ENCODE results near the gene ANKZF1. TPM values are rescaled to one million over a fixed set of nuclear protein-coding genes. Genes with fewer than 3 reads are reported as not detected.

The ANKZF1 gene
- total RNA-seq, 1 donor from 2014 or later: 65.9 TPM

DNA sequence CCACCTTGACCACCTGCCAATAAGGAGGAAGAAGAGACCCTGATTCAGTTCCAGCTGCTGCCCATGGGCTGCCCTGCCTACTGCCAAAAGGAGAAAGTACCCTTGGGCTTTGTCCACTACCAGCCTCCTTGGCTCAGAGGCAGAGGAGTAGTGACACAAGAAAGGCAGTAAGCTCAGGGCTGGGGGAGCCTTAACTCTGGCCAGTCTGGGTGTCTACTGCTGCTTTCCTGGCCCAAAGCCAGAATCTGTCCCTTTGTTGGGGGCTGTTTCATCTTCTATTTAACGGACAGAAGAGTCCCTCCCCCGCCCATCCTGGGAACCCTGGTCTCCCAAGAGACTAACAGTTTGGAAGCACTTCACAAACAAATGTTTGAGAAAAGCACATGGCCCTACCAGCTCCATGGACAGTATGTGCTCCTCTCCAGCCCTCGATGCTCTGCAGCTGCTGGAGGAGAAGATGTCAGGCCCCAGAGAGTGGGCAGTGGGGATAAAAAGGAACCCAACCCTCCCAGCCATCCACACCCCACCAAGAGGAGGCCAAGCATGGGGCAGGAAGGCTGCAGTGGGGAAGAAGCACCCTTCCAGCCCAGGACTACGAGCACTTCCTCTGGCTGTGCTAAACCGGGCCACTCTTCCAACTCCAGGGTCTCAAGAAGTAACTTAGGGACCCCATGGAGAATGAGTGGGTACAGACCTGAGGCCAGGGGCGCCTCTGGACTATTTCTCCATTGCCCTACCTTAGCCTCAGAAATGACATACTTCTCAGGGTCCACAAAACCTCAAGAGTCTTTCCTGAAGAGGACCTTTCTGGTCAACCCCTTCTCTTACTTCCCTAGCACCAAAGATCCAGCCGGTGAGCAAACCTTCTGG, 1.3 kb upstream of the ANKZF1 start:
- no peak overlapping the region for H3K27ac Mint-ChIP-seq

DNA sequence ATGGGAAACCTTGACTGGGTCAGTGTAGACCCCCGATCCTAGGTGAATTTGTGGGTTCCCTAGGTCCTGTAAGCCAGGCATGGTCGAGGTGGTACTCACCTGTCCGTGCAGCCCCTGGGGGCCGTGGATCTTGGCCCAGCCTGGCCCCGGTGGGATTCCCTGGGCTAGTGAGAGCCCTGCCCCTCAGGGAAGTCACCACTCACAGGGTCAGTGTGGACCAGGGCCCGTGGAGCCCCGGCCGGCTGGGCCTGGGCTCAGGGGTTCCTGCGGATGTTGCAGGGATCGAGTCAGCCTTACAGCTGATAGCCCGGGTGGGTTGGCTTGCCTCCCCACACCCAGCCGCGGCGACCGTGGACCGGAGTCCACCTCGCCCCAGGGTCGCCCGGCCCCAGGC, 698 bp upstream of the ANKZF1 start:
- Histone ChIP-seq H3F3A (ENCODE audit: low read depth) (peaks cover 11% of the 10 kb centered on the region), H2AFZ (replicated peaks) (peak overlapping the region; percentile 90), H3K9ac (peak overlapping the region; percentile 61), H3K9me3 (ENCODE audit: low read depth) (no peaks in the 10 kb centered on the region), H3K27me3 (no peaks in the 10 kb centered on the region), H4K20me1 (ENCODE audit: low read depth) (peaks cover 4% of the 10 kb centered on the region), H3K4me3 (peak overlapping the region; percentile 76), H3K79me2 (ENCODE audit: low read depth) (peaks cover 37% of the 10 kb centered on the region), H3K27ac (no peak overlapping the region), H3K36me3 (no peaks in the 10 kb centered on the region), H3K4me2 (peak overlapping the region; percentile 95), H3K4me1 (peaks cover 12% of the 10 kb centered on the region)
- no peak for TF ChIP-seq EZH2phosphoT487 (IDR thresholded peaks at IDR 0.05)
- no peak for TF ChIP-seq EZH2 (IDR thresholded peaks at IDR 0.05)
- no peak for TF ChIP-seq CTCF (IDR thresholded peaks at IDR 0.05)
- Mint-ChIP-seq H3K4me3 (peak overlapping the region; percentile 84), H3K27me3 (ENCODE audit: insufficient read depth, low read depth) (no peaks in the 10 kb centered on the region), H3K4me1 (peaks cover 26% of the 10 kb centered on the region), H3K36me3 (peaks cover 18% of the 10 kb centered on the region), H3K9me3 (no peaks in the 10 kb centered on the region), H3K27ac (no peak overlapping the region)
- DNase-seq (ENCODE audit: low spot score): no peak

More for the DNA sequence above, 1.3 kb upstream of the ANKZF1 start:
- Histone ChIP-seq H3K4me1 (peaks cover 12% of the 10 kb centered on the region), H3K9me3 (ENCODE audit: low read depth) (no peaks in the 10 kb centered on the region), H3K9ac (peak overlapping the region; percentile 61), H3K4me2 (peak overlapping the region; percentile 95), H3F3A (ENCODE audit: low read depth) (peaks cover 11% of the 10 kb centered on the region), H2AFZ (replicated peaks) (no peak overlapping the region), H3K27ac (no peak overlapping the region), H3K4me3 (peak overlapping the region; percentile 76), H3K27me3 (no peaks in the 10 kb centered on the region), H3K36me3 (no peaks in the 10 kb centered on the region), H4K20me1 (ENCODE audit: low read depth) (peaks cover 4% of the 10 kb centered on the region), H3K79me2 (ENCODE audit: low read depth) (peaks cover 37% of the 10 kb centered on the region)
- no peaks in the 10 kb centered on the region for H3K9me3 Mint-ChIP-seq
- H3K27me3 Mint-ChIP-seq (ENCODE audit: insufficient read depth, low read depth): peaks cover 3% of the 10 kb centered on the region
- H3K36me3 Mint-ChIP-seq: peaks cover 15% of the 10 kb centered on the region
- H3K4me3 Mint-ChIP-seq: peak overlapping the region; percentile 84
- H3K4me1 Mint-ChIP-seq: peaks cover 26% of the 10 kb centered on the region
- no peak for DNase-seq (ENCODE audit: low spot score)
- no peak for TF ChIP-seq CTCF (IDR thresholded peaks at IDR 0.05)
- no peak for TF ChIP-seq EZH2 (IDR thresholded peaks at IDR 0.05)
- TF ChIP-seq EZH2phosphoT487 (IDR thresholded peaks at IDR 0.05): no peak

DNA sequence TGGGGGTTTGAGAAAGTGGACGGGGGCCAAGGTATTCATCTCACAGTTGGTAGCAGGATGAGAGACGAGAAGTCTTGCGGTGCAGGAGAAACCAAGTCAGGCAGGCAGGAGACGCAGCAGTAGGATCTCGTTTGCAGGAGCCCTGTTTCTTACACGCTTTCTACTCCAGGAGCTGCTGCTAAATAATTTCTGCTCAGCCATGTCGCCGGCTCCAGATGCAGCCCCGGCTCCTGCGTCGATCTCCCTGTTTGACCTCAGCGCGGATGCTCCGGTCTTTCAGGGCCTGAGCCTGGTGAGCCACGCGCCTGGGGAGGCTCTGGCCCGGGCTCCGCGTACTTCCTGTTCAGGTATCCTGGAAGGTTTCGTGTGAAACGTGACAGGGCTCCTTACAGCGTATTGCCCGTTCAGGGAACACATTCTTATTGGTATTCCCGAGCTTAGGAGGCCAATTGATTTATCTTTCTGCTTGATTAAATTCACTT, 494 bp downstream of the ANKZF1 start:
- Mint-ChIP-seq H3K9me3 (no peaks in the 10 kb centered on the region), H3K27ac (peak overlapping the region; percentile 59), H3K36me3 (peaks cover 18% of the 10 kb centered on the region), H3K4me3 (peak overlapping the region; percentile 97), H3K4me1 (peaks cover 26% of the 10 kb centered on the region), H3K27me3 (ENCODE audit: insufficient read depth, low read depth) (no peaks in the 10 kb centered on the region)
- Histone ChIP-seq H3K9me3 (ENCODE audit: low read depth) (no peaks in the 10 kb centered on the region), H3K36me3 (no peaks in the 10 kb centered on the region), H3K4me2 (peak overlapping the region; percentile 91), H3K27ac (peak overlapping the region; percentile 32), H3K4me1 (peaks cover 12% of the 10 kb centered on the region), H3K4me3 (peak overlapping the region; percentile 76), H2AFZ (replicated peaks) (peak overlapping the region; percentile 27), H3K27me3 (no peaks in the 10 kb centered on the region), H3K79me2 (ENCODE audit: low read depth) (peaks cover 37% of the 10 kb centered on the region), H3K9ac (peak overlapping the region; percentile 48), H4K20me1 (ENCODE audit: low read depth) (peaks cover 4% of the 10 kb centered on the region), H3F3A (ENCODE audit: low read depth) (peaks cover 11% of the 10 kb centered on the region)
- TF ChIP-seq EZH2 (IDR thresholded peaks at IDR 0.05) (no peak), CTCF (IDR thresholded peaks at IDR 0.05) (no peak), EZH2phosphoT487 (IDR thresholded peaks at IDR 0.05) (no peak)
- DNase-seq (ENCODE audit: low spot score): peak; percentile 68
